ENCODE data around the gene NDUFS8.
A peak's percentile ranks its signal among the peaks of the same experiment; 100 is the strongest.

The NDUFS8 gene

GRCh38 chr11:68038226-68038717 lies 7.8 kb downstream of the NDUFS8 start:
- DNase-seq = no peak

GRCh38 chr11:68038718-68039525 lies 8.4 kb downstream of the NDUFS8 start, which contains the start of gene TCIRG1:
TCIRG1 (plus strand) TSS chr11:68039025; CDS start chr11:68041272, 2,247 bp downstream.
- DNase-seq = peak; percentile 85 to 87

- no peak for DNase-seq
Measured at GRCh38 chr11:68039526-68040086, 9.1 kb downstream of the NDUFS8 start.

GRCh38 chr11:68040101-68040956 lies 9.8 kb downstream of the NDUFS8 start:
- DNase-seq = peak; percentile 61 to 67

- DNase-seq = no peak
Measured at GRCh38 chr11:68040957-68041591, 10.6 kb downstream of the NDUFS8 start.

GRCh38 chr11:68041617-68042218 lies 11.2 kb downstream of the NDUFS8 start:
- no peak for DNase-seq

- DNase-seq = no peak
Measured at GRCh38 chr11:68042219-68043028, 11.9 kb downstream of the NDUFS8 start.

- no peak for DNase-seq
Measured at GRCh38 chr11:68043029-68043348, 12.5 kb downstream of the NDUFS8 start.

GRCh38 chr11:68043349-68044144 lies 13.1 kb downstream of the NDUFS8 start:
- DNase-seq = peak; percentile 32 to 71

- DNase-seq = no peak
Measured at GRCh38 chr11:68044145-68044813, 13.8 kb downstream of the NDUFS8 start.

- no peak for DNase-seq
Measured at GRCh38 chr11:68044898-68045351, 14.4 kb downstream of the NDUFS8 start.

GRCh38 chr11:68047437-68048290 lies 17.2 kb downstream of the NDUFS8 start:
- no peak for DNase-seq

GRCh38 chr11:68048681-68049508 lies 18.4 kb downstream of the NDUFS8 start:
- DNase-seq = no peak

- DNase-seq = no peak
Measured at GRCh38 chr11:68049509-68050370, 19.3 kb downstream of the NDUFS8 start.

GRCh38 chr11:68050371-68050841 lies 19.9 kb downstream of the NDUFS8 start:
- DNase-seq = no peak

GRCh38 chr11:68051191-68052136 lies 21.0 kb downstream of the NDUFS8 start:
- no peak for DNase-seq

Data from inflammatory macrophage treated with lipopolysaccharide for 1 hour (primary cell).